Erythroblast (primary cell): ENCODE measurements around the gene CDK2AP2.

Source experiments
- GATA1 ChIP-seq: IDR thresholded peaks from 2 replicates; pipeline ENCODE4 v1.6.1; 2011; ENCODE audit warnings: low read depth, mild to moderate bottlenecking, control low read depth, low read length, moderate library complexity
- POLR2A ChIP-seq: IDR thresholded peaks from 2 replicates; pipeline ENCODE4 v1.6.1; 2011; ENCODE audit warnings: mild to moderate bottlenecking, low read length

- no peak for TF ChIP-seq POLR2A
- TF ChIP-seq GATA1, result no peak
These were observed 31.6 kb upstream of the CDK2AP2 start for GRCh38 chr11:67539550-67539949.
